GM12875 (cell line): ENCODE measurements around the gene WIPF2.

Experiments used
- H3K4me3 ChIP-seq: one replicate; pipeline ENCODE4 v1.5.1; 2011; ENCODE audit warnings: low read depth, low read length, control low read depth
- TF ChIP-seq, protein P1 (sequence below): IDR thresholded peaks from 2 replicates; pipeline ENCODE4 v1.5.1; 2011; ENCODE audit warnings: low read depth, mild to moderate bottlenecking, control low read depth, inconsistent platforms, low read length, moderate library complexity, borderline replicate concordance; ENCODE audit not compliant: insufficient read depth

The WIPF2 gene

GRCh38 chr17:40253565-40253964 lies 34.5 kb downstream of the WIPF2 start:
- no peak overlapping the region for H3K4me3 ChIP-seq
- TF ChIP-seq, protein P1, sequence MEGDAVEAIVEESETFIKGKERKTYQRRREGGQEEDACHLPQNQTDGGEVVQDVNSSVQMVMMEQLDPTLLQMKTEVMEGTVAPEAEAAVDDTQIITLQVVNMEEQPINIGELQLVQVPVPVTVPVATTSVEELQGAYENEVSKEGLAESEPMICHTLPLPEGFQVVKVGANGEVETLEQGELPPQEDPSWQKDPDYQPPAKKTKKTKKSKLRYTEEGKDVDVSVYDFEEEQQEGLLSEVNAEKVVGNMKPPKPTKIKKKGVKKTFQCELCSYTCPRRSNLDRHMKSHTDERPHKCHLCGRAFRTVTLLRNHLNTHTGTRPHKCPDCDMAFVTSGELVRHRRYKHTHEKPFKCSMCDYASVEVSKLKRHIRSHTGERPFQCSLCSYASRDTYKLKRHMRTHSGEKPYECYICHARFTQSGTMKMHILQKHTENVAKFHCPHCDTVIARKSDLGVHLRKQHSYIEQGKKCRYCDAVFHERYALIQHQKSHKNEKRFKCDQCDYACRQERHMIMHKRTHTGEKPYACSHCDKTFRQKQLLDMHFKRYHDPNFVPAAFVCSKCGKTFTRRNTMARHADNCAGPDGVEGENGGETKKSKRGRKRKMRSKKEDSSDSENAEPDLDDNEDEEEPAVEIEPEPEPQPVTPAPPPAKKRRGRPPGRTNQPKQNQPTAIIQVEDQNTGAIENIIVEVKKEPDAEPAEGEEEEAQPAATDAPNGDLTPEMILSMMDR: no peak

DNA sequence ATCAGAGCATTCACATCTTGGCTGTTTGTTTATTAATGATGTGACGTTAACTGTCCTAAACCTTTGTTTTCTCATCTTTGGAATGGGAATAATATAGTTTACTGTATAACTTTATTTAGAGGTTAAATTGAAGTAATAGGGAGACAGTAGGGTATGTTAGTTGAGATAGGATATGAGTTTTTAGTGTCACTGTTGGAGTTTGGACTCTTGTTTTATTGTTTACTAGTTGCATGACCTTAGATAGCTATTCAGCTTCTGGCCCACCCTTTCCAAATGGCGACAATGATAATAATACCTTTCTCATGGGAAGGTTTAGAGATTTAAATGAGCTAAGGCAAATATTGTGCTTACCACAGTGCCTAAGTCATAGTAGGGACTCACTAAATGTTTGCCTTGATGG lies 40.4 kb downstream of the WIPF2 start:
- no peak overlapping the region for H3K4me3 ChIP-seq
- TF ChIP-seq, protein P1: no peak

GRCh38 chr17:40260528-40260927 lies 41.4 kb downstream of the WIPF2 start:
- TF ChIP-seq, protein P1: no peak
- no peak overlapping the region for H3K4me3 ChIP-seq

DNA sequence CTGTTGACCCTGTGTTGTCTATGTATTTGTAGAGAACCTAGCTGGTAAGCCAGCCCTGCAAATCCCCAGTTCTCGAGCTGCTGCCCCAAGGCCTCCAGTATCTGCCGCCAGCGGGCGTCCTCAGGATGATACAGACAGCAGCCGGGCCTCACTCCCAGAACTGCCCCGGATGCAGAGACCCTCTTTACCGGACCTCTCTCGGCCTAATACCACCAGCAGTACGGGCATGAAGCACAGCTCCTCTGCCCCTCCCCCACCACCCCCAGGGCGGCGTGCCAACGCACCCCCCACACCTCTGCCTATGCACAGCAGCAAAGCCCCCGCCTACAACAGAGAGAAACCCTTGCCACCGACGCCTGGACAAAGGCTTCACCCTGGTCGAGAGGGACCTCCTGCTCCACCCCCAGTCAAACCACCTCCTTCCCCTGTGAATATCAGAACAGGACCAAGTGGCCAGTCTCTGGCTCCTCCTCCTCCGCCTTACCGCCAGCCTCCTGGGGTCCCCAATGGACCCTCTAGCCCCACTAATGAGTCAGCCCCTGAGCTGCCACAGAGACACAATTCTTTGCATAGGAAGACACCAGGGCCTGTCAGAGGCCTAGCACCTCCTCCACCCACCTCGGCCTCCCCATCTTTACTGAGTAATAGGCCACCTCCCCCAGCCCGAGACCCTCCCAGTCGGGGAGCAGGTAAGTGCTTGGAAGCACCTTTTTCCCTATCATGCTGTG lies 45.5 kb downstream of the WIPF2 start:
- H3K4me3 ChIP-seq: no peak overlapping the region
- TF ChIP-seq, protein P1: no peak

GRCh38 chr17:40265337-40265736 lies 46.2 kb downstream of the WIPF2 start:
- TF ChIP-seq, protein P1: no peak

GRCh38 chr17:40266882-40267281 lies 47.8 kb downstream of the WIPF2 start:
- no peak overlapping the region for H3K4me3 ChIP-seq
- TF ChIP-seq, protein P1: no peak

More at GRCh38 chr17:40265337-40265736, 46.2 kb downstream of the WIPF2 start:
- no peak overlapping the region for H3K4me3 ChIP-seq

GRCh38 chr17:40268141-40268712 lies 49.1 kb downstream of the WIPF2 start:
- TF ChIP-seq, protein P1: no peak
- no peak overlapping the region for H3K4me3 ChIP-seq
